GM12878 (cell line): ENCODE results near the gene VAC14. TPM values are rescaled to one million over a fixed set of nuclear protein-coding genes. Genes with fewer than 3 reads are reported as not detected.

ENCODE experiments used
- ASH2L ChIP-seq: fragments of 300-600, 200-600 bp; sonication (generic); IDR thresholded peaks from 2 replicates; pipeline ENCODE4 v1.6.1; 2017; ENCODE audit warnings: low read depth, mild to moderate bottlenecking, borderline replicate concordance
- BACH1 ChIP-seq: fragments of 450-650 bp; IDR thresholded peaks from 2 replicates; pipeline ENCODE4 v1.6.1; 2017; ENCODE audit warnings: mild to moderate bottlenecking, borderline replicate concordance
- CBX3 ChIP-seq: fragments of 200-600 bp; sonication (generic); IDR thresholded peaks from 2 replicates; pipeline ENCODE4 v1.6.1; 2016; ENCODE audit warnings: low read depth, borderline replicate concordance
- CBX5 ChIP-seq: sonication (generic); IDR thresholded peaks from 2 replicates; pipeline ENCODE4 v1.6.1; 2016; ENCODE audit warnings: low read depth, moderate library complexity, mild to moderate bottlenecking, inconsistent platforms
- ETV6 ChIP-seq, 2 experiments: fragments of 450-650 bp in 1 of 2; IDR thresholded peaks in 1 of 2; conservative IDR thresholded peaks in 1 of 2; 2 replicates each; pipeline ENCODE4 v1.6.1; 2014; ENCODE audit warnings: antibody characterized with exemption in 1 of 2, borderline replicate concordance in 1 of 2, low read depth in 1 of 2, mild to moderate bottlenecking in 1 of 2, moderate library complexity in 1 of 2
- FOXM1 ChIP-seq: IDR thresholded peaks from 2 replicates; pipeline ENCODE4 v1.6.1; 2012; ENCODE audit warnings: low read depth, mild to moderate bottlenecking, inconsistent platforms, low read length, moderate library complexity
- NFYA ChIP-seq: IDR thresholded peaks from 2 replicates; pipeline ENCODE4 v1.6.1; 2011; ENCODE audit warnings: low read depth, mild to moderate bottlenecking, low read length, improper control_type of control experiment, borderline replicate concordance
- NFYB ChIP-seq: IDR thresholded peaks from 2 replicates; pipeline ENCODE4 v1.6.1; 2011; ENCODE audit warnings: low read depth, mild to moderate bottlenecking, low read length, improper control_type of control experiment, moderate library complexity; ENCODE audit not compliant: insufficient read depth
- NR2F1 ChIP-seq: fragments of 450-650 bp; conservative IDR thresholded peaks from 2 replicates; pipeline ENCODE4 v1.6.1; 2017; ENCODE audit warnings: mild to moderate bottlenecking
- PML ChIP-seq: IDR thresholded peaks from 2 replicates; pipeline ENCODE4 v1.6.1; 2012; ENCODE audit warnings: low read length, inconsistent platforms
- POU2F2 ChIP-seq: IDR thresholded peaks from 3 replicates; pipeline ENCODE4 v1.6.1; 2011; ENCODE audit warnings: low read depth, mild to moderate bottlenecking, low read length, borderline replicate concordance
- RAD21 ChIP-seq: IDR thresholded peaks from 2 replicates; pipeline ENCODE4 v1.6.1; 2011; ENCODE audit warnings: mild to moderate bottlenecking, low read depth, low read length, moderate library complexity; ENCODE audit not compliant: insufficient read depth
- REST ChIP-seq: IDR thresholded peaks from 2 replicates; pipeline ENCODE4 v1.6.1; 2012; ENCODE audit warnings: mild to moderate bottlenecking, low read depth, low read length
- RFX5 ChIP-seq: IDR thresholded peaks from 2 replicates; pipeline ENCODE4 v1.6.1; 2011; ENCODE audit warnings: low read depth, low read length, improper control_type of control experiment
- SMAD1 ChIP-seq: fragments of 450-650 bp; IDR thresholded peaks from 2 replicates; pipeline ENCODE4 v1.6.1; 2018; ENCODE audit warnings: mild to moderate bottlenecking, low read depth; ENCODE audit not compliant: partially characterized antibody
- SRF ChIP-seq, 2 experiments: IDR thresholded peaks; 2 replicates each; pipeline ENCODE4 v1.6.1; 2011; ENCODE audit warnings: low read depth in 2 of 2, low read length in 2 of 2, mild to moderate bottlenecking in 1 of 2, moderate library complexity in 1 of 2
- TCF7 ChIP-seq: IDR thresholded peaks from 2 replicates; pipeline ENCODE4 v1.6.1; 2014; ENCODE audit warnings: antibody characterized with exemption, borderline replicate concordance
- ZNF207 ChIP-seq: fragments of 450-650 bp; IDR thresholded peaks from 2 replicates; pipeline ENCODE4 v1.6.1; 2014; ENCODE audit warnings: antibody characterized with exemption, mild to moderate bottlenecking, borderline replicate concordance
- polyA plus RNA-seq, 11 experiments: library from polyadenylated mRNA; depleted of rRNA in 4 of 11; unstranded in 6 of 11; stranded (reverse) in 5 of 11; fragments of >200 nt; fragmentation: Nextera tagmentation in 4 of 11; fragmentation: Illumina TruSeq in 1 of 11; extraction: Ambion mirVana in 4 of 11; extraction: Trizol in 1 of 11; gene quantifications; 1 replicate in 1 of 11; 2 replicates in 10 of 11; pipeline versions ENCODE4 v1.2.1 to v1.2.3, GENCODE V29; 2011 to 2016; ENCODE audit warnings: inconsistent platforms in 2 of 11, missing spikeins in 2 of 11, low read depth in 1 of 11
- total RNA-seq, 4 experiments: library from RNA; depleted of rRNA in 3 of 4; stranded (reverse); fragments of >200 nt in 3 of 4; fragmentation: Illumina TruSeq in 1 of 4; extraction: Trizol in 1 of 4; gene quantifications; 2 replicates each; pipeline versions ENCODE4 v1.2.1 to v1.2.3, GENCODE V29; 2013 to 2021
- TF ChIP-seq, protein P1 (sequence below): fragments of 450-650 bp; formaldehyde crosslinking; IDR thresholded peaks from 2 replicates; pipeline ENCODE4 v1.4.0; 2020; ENCODE audit warnings: mild to moderate bottlenecking, moderate library complexity
- TF ChIP-seq, protein P2 (sequence below): IDR thresholded peaks from 2 replicates; pipeline ENCODE4 v1.6.1; 2011; ENCODE audit warnings: mild to moderate bottlenecking, low read depth, low read length, moderate library complexity; ENCODE audit not compliant: insufficient replicate concordance

VAC14 gene
- total and polyA plus RNA-seq, 10 of the 15 experiments (the other 5 are each of a cell fraction or from before 2014, with no cell fraction given): 1.3 to 45.5 (median 25.5) TPM

GRCh38 chr16:70800781-70801480 is at the start of gene VAC14 (continued):
- TF ChIP-seq, protein P1, sequence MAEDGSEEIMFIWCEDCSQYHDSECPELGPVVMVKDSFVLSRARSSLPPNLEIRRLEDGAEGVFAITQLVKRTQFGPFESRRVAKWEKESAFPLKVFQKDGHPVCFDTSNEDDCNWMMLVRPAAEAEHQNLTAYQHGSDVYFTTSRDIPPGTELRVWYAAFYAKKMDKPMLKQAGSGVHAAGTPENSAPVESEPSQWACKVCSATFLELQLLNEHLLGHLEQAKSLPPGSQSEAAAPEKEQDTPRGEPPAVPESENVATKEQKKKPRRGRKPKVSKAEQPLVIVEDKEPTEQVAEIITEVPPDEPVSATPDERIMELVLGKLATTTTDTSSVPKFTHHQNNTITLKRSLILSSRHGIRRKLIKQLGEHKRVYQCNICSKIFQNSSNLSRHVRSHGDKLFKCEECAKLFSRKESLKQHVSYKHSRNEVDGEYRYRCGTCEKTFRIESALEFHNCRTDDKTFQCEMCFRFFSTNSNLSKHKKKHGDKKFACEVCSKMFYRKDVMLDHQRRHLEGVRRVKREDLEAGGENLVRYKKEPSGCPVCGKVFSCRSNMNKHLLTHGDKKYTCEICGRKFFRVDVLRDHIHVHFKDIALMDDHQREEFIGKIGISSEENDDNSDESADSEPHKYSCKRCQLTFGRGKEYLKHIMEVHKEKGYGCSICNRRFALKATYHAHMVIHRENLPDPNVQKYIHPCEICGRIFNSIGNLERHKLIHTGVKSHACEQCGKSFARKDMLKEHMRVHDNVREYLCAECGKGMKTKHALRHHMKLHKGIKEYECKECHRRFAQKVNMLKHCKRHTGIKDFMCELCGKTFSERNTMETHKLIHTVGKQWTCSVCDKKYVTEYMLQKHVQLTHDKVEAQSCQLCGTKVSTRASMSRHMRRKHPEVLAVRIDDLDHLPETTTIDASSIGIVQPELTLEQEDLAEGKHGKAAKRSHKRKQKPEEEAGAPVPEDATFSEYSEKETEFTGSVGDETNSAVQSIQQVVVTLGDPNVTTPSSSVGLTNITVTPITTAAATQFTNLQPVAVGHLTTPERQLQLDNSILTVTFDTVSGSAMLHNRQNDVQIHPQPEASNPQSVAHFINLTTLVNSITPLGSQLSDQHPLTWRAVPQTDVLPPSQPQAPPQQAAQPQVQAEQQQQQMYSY: no peak
- TF ChIP-seq PML (no peak), NFYB (no peak), ZNF207 (no peak), NFYA (no peak), TCF7 (no peak), ASH2L (no peak; the same call in 1 of the 2 replicates), POU2F2 (peak; percentile 74; the same call in 1 of the 3 replicates), SMAD1 (no peak), SRF (IDR thresholded peaks at IDR 0.05; ENCODE audit: low read depth in 2 of 2, low read length in 2 of 2) (no peak), BACH1 (0 out of 2 replicates have a peak, but pooled peaks have one; percentile 25), ETV6 (conservative IDR thresholded peaks at IDR 0.05 in 1 of 2, IDR thresholded peaks at IDR 0.05 in 1 of 2; ENCODE audit: borderline replicate concordance in 1 of 2, low read depth in 1 of 2) (no peak), RFX5 (peak; percentile 46; the same call in 1 of the 2 replicates), RAD21 (no peak), NR2F1 (peak; percentile 61), FOXM1 (no peak), REST (no peak), CBX5 (no peak), CBX3 (no peak)
- TF ChIP-seq, protein P2, sequence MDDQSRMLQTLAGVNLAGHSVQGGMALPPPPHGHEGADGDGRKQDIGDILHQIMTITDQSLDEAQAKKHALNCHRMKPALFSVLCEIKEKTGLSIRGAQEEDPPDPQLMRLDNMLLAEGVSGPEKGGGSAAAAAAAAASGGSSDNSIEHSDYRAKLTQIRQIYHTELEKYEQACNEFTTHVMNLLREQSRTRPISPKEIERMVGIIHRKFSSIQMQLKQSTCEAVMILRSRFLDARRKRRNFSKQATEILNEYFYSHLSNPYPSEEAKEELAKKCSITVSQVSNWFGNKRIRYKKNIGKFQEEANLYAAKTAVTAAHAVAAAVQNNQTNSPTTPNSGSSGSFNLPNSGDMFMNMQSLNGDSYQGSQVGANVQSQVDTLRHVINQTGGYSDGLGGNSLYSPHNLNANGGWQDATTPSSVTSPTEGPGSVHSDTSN: peak; percentile 1
